Stimulated activated CD4-positive, alpha-beta T cell treated with anti-CD3 and anti-CD28 coated beads, TNF-alpha, amount 100 ng/mL, for 1 hour (primary cell): Measurements from ENCODE around the gene EARS2.
"Not testable (repeated sequence)": the region's sequence is repeated elsewhere in the genome, so short reads cannot be mapped to it uniquely, and the experiment has no call there.

Experiments
- DNase-seq, 3 donors: peaks; one replicate each; pipeline ENCODE4 v3.0.0-alpha.2; 2020; ENCODE audit warnings: low read depth in 3 of 3, low spot score in 1 of 3

The EARS2 gene

GRCh38 chr16:23484510-23485256 is 72.5 kb downstream of the EARS2 start:
- no peak for DNase-seq

DNA sequence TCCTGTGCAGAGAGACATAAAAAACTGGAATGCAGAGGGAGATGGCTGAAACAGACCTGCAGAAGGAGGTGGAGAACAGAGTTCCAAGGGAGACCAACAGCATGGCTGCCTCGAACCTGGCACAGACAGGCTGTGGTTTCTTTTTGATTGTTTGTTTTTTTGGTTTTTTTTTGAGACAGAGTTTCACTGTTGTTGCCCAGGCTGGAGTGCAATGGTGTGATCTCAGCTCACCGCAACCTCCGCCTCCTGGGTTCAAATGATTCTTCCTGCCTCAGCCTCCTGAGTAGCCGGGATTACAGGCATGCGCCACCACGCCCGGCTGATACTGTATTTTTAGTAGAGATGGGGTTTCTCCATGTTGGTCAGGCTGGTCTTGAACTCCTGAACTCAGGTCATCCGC is 73.7 kb downstream of the EARS2 start:
- not testable (repeated sequence) for DNase-seq

- DNase-seq: no peak
Measured at GRCh38 chr16:23482778-23483177, 74.4 kb downstream of the EARS2 start.

DNA sequence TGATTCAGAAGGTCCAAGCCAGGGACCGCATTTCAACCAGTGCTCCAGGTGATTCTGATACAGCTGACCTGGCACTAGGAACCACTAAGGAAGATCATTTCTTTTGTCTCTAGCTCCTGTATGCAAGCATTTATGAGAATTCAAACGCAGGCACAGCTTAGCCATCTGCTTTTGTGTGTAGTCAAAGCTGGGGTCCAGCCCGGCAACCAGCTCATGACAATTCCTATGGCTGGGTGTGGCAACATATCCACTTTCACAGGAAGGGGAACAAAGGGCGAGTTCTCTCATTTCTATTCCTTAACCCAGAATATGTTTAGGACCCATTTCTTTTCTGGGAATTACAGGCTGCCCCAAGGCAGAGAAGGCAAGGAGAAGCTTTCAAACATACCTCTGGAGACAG is 76.9 kb downstream of the EARS2 start:
- DNase-seq: no peak

DNA sequence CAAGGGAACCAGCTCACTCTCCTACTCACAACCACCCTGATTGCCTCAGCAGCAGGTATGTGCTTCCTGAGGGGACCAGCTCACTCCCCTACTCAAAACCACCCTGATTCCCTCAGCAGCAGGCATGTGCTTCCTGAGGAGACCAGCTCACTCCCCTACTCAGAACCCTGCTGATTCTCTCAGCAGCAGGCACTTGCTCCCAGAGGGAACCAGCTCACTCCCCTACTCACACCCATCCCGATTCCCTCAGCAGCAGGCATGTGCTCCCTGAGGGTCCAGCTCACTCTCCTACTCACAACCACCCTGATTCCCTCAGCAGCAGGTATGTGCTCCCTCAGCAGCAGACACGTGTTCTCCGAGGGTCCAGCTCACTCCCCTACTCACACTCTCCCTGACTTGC is 78.0 kb downstream of the EARS2 start:
- no peak for DNase-seq

DNA sequence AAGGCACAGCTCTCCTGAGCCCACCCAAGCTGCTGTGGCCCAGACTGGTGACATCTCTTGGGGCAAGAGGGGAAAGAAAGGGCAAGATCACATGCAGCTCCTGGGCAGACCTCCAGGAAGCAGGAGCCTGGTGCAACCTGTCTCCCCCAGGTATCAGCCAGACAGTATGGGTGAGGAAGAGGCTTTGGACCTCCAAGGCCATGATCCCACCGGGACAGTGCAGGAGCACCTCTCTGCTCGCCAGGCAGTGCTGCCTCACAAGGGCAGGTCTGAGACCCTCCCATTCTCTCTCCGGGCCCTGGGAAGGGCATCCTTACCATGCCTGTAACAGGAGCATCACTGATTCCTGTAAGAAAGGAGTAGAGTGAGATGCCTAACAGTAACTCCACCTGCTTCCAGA is 78.6 kb downstream of the EARS2 start:
- no peak for DNase-seq

DNA sequence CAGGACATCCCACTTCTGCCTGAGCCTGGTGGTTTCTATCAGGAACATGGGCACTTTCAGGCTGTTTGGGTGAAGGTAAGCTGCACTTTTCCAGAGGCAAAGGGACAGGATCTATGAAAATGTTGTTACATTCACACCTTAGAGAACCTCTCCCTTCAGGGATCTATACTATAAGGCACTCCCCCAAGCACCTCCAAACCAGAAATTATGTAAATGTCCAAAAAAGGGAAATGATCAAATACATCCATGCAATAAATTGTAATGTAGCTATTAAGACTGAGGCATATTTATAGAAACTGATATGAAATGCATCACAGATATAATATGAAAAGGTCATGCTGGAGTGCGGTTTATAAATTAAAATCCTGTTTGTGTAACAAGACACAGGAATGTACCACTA is 80.9 kb downstream of the EARS2 start:
- DNase-seq: no peak
